GM18520 (cell line): Measurements from ENCODE around the gene KANK3.

ENCODE experiments used
- ATAC-seq: cut with Tn5 transposase; IDR thresholded peaks from one replicate; pipeline ENCODE4 v1.9.1; 2021; ENCODE audit not compliant: unreplicated experiment

The KANK3 gene

GRCh38 chr19:8340341-8341096 lies 2.5 kb downstream of the KANK3 start:
- ATAC-seq, result no peak

- ATAC-seq, result no peak
Observed at GRCh38 chr19:8338835-8339234, 4.2 kb downstream of the KANK3 start.

- ATAC-seq, result no peak
Observed at GRCh38 chr19:8337728-8338127, 5.3 kb downstream of the KANK3 start.

GRCh38 chr19:8336660-8337059 lies 6.4 kb downstream of the KANK3 start:
- no peak for ATAC-seq

DNA sequence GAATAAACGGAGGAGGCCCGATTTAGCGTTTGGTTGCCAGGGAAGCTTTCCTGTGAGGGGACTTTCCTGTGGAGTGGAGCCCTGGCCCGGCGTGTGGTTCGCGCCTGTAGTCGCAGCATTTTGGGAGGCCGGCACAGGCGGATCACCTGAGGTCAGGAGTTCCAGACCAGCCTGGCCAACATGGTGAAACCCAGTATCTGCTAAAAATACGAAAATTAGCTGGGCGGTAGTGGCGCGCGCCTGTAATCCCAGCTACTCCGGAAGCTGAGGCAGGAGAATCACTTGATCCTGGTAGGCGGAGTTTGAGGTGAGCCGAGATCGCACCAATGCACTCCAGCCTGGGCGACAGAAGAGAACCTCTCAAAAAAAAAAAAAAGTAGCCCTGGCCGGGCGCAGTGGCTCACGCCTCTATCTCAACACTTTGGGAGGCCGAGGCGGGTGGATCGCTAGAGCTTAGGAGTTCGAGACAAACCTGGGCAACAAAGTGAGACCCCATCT lies 6.9 kb downstream of the KANK3 start:
- ATAC-seq, result no peak

DNA sequence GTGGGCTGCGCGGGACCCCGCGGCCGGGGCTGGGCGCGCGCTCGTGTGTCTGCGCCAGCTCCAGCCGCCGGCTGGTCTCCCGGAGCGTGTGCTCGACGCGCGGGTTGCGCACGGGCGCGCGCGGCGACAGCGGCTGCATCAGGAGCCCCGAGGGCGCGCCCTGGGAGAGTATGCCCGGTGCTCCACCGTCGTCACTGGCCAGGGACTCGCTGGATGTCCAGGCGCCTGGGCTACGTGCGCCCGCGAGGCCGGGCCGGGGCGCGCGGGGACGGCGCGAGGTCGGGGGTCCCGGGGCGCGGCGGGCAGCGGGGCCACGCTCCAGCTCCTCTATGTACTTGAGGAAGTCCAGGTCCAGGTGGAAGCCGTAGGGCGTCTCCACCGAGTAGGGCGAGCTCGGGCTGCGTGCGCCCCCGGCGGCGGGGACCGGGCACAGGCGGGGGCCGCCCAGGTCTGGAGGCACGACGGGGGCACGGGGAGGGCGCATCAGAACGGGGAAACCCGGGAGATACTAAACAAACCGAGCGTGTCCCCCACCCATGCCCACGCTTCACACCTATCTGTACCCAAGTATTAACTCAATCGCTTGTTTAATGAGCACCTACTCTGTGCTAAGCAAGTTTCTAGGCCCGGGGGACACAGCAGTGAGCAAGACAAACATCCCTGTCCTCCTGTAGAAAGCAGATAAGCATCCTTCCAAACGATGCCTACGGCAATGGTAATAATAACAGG lies 7.6 kb downstream of the KANK3 start:
- no peak for ATAC-seq

DNA sequence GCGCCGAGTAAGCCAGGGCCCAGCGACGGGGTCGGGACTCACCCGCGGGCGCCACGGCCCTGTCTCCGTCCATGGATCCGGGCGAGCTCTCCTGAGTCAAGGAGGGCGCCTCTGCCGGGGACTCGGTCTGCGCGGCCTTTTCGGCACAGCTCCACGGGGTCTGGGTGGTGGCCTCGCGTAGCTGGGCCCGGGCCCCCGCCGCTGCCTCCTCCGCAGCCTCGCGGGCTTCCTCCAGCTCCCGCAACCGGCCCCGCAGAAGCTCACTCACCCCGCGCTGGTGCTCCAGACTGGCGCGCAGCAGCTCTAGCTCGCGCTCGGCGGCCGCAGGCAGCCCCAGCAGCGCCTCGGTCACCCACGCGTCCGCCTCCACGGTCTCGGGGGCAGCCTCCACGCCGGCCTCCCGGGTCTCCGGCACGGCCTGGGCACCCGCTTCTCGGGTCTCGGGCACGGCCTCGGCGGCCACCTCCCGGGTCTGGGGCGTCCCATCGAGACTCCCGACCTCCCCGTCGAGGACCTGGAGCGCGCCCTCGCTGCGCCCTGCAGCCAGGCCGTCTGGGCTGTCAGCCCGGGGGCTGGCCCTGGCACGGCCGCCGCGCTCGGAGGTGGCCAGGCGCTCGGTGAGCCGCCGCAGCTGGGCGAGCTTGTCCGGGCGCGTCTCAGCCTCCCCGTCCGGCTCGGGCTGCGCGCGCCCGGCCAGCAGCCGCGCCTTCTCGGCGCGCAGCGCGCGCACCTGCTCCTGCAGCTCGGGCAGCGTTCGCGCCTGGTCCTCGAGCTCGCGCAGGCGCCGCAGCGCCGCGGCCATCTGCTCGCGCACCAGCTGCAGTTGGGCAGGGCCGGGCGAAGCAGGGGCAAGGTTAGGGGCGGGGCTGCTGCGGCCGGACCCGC lies 8.4 kb downstream of the KANK3 start:
- no peak for ATAC-seq

DNA sequence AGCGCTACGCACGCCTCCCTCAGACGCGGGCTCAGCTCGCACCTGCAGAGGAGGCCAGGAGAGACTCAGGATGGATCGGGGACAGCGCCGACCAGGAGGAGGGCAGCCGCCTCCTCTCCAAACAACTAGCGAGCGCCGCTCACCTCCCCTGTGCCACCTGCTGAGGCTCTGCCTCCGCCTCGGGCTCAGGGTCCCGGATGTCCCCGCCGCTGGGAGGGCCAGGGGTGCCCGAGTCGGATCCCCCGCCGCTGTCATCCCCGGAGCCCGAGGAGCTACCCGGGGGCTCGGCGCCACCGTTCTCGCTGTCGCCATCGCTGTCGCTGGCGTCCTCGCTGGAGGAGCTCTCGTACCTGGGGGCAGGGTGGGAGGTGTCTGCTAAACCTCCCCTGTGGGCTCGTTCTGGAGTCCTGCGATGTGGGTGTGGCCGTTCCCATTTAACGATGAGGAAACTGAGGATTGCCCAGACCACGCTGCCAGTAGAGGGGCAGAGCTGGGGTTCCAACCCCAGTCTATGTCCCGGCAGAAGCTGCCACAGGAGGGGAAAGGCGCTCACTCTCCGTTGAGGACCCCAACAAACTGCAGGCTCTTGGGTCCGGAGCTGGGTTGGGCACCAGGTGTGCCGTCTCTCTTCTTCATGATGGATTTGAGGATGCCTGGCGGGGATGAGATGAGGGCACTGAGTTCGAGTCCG lies 9.2 kb downstream of the KANK3 start:
- ATAC-seq, result no peak

- ATAC-seq, result no peak
Observed at GRCh38 chr19:8332976-8333766, 9.9 kb downstream of the KANK3 start.

DNA sequence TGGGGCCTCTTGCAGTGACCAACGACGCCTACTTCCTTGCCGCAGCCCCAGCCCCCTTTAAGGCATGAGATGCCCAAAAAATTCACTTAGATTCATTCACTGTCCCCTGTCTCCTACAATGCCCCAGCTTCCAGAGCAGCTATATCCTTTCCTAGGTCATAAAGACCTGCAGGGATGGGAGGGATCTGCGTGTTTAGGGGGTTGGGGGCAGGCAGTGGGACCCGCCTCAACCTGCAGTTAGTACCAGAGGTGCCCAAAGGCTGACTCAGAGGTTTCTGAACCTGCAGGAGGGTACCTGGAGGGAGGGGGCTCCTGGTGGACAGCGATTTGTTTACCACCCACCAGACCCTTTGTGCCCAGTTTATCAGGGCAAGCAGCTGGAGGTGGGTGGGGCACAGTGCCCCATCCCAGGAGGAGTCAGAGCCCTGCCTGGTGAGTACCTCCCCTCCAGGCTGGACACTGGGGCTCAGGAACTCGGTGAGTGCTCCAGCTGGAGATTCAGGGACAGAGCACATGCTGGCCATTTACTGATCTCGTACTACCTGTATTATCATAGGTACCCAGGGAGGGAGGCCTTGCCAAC lies 11.7 kb downstream of the KANK3 start:
- ATAC-seq, result no peak

- ATAC-seq, result no peak
Observed at GRCh38 chr19:8329996-8330395, 13.1 kb downstream of the KANK3 start.

- no peak for ATAC-seq
Observed at GRCh38 chr19:8325454-8325853, 17.6 kb downstream of the KANK3 start.

- ATAC-seq, result no peak
Observed at GRCh38 chr19:8324186-8325050, 18.6 kb downstream of the KANK3 start.

DNA sequence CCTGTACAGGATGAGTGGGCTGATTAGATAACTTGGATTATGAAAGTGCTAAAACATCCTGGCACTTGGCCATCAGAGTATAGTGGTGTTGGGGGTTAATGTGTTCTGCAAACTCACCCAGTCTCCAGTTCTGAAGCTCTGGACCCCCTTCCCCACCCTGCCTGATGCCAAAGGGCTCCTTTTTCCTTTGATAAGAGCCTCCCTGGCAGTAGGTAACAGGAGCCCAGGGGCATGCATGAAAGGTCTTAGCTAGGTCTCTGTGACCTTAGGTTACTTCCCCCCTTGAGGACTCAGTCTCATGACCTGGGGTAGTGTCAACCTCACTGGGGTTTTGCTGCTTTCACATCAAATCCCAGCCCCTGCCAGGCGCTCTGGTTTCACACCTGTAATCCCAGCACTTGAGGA lies 19.3 kb downstream of the KANK3 start:
- ATAC-seq, result no peak

GRCh38 chr19:8322638-8322997 lies 20.4 kb downstream of the KANK3 start:
- no peak for ATAC-seq

DNA sequence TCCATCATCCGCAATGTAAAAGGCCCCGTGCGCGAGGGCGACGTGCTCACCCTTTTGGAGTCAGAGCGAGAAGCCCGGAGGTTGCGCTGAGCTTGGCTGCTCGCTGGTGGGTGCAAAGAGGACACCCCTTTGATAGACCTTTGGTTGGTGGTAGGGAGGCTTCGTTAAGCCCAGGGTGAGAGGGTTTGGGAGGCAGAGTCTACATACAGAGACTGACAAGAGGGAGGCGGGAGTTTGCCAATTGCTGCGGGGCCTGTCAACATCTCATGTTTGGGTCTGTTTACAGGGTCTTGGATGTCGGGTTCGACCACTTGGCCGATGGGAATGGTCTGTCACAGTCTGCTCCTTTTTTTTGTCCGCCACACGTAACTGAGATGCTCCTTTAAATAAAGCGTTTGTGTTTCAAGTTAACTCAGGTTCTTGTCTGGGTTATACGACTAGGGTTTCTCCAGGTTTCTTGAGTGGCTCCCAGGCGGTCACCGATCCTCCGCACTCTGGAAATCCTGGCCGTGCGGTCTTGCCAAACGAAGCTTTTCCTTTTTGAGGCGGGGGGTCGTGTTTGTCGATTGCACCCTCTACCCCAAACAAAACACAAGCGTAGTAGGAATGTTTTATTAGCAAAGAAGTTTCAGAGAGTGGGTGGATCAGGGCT lies 20.9 kb downstream of the KANK3 start:
- no peak for ATAC-seq

DNA sequence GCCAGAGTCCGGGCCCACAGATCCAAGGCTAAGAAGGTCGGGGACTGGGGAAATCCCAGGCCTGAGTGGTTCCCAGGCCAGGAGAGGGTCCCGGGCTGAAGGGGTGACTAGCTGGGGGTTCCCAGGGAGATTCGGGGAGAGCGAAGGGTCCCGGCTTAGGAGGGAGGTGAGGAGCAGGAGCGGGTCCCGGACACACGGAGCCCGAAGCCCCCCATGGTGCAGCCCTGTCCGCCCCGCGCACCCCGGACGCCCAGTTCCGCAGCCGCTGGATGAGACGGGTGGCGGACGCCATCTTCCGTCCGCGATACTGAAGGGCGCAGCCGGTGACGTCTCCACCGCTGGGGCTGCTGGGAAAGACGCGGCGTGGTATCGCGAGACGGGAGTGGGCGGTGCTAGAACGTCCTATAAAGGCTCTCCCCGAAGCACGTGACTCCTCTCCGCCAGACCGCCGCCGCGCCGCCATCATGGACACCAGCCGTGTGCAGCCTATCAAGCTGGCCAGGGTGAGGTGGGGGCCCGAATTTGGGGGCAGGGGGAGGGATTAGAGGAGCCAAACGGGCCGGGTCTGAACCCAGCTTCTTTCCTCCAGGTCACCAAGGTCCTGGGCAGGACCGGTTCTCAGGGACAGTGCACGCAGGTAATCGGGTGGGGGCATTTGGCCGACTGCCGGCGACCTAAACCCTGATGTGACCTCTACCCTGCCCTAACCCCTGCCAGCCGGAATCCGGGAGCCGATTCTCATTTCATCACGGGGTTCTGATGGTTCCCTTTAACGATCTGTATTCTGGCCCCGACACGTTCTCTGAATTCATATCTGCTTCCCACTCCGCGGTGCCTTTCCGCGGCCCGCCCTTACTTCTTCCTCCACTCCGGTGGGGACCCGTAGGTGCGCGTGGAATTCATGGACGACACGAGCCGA lies 21.7 kb downstream of the KANK3 start, which contains the start of the genes NDUFA7 and RPS28:
Gene NDUFA7, minus strand, starts transcription at position 309 of the 919 bp plus-strand sequence. Its CDS starts 17 bp downstream, at position 292.
Gene RPS28, plus strand, starts transcription at position 430 of the 919 bp plus-strand sequence. Its CDS starts 35 bp downstream, at position 465.
- peak; percentile 88 for ATAC-seq
